GM10248 (cell line): Measurements from ENCODE around the gene RNGTT.
A peak's percentile ranks its signal among the peaks of the same experiment; 100 is the strongest.

Experiments used
- CTCF ChIA-PET: fragments of 300-600 bp; sonication (Branson Sonifier 250); formaldehyde crosslinking; extraction: SDS; loops from one replicate; lab custom pipeline; 2021; ENCODE audit warnings: antibody characterized with exemption; lab: Yijun Ruan, JAX
- POLR2A ChIA-PET: fragments of 350-650 bp; sonication (Branson Sonifier 250); formaldehyde crosslinking; extraction: SDS; loops from one replicate; lab custom pipeline; 2020; ENCODE audit warnings: antibody characterized with exemption; lab: Yijun Ruan, JAX
- DNase-seq: peaks from one replicate; pipeline ENCODE4 v3.0.0; 2012; ENCODE audit errors: extremely low spot score
- CTCF ChIP-seq: IDR thresholded peaks from 2 replicates; pipeline ENCODE4 v1.5.1; 2012; ENCODE audit warnings: mild to moderate bottlenecking, low read depth; ENCODE audit errors: extremely low read depth, missing control alignments, control extremely low read depth

Gene RNGTT

GRCh38 chr6:88922775-88923548, 40.5 kb downstream of the RNGTT start:
- ChIA-PET POLR2A (no interaction called here), CTCF (interaction anchor here (1.8 kb wide), 1 partner anchor 15 kb away, joined by 7 read pairs; no protein-coding TSS in a partner anchor)
- DNase-seq: no peak
- no peak for TF ChIP-seq CTCF

GRCh38 chr6:88921734-88922133, 41.7 kb downstream of the RNGTT start:
- ChIA-PET CTCF (interaction anchor here (1.2 kb wide), 1 partner anchor 22 kb away, joined by 4 read pairs; no protein-coding TSS in a partner anchor), POLR2A (no interaction called here)
- TF ChIP-seq CTCF: no peak
- no peak for DNase-seq

GRCh38 chr6:88920774-88921733, 42.4 kb downstream of the RNGTT start:
- ChIA-PET POLR2A (no interaction called here), CTCF (interaction anchor here (1.2 to 3.1 kb wide), 2 partner anchors 14 to 22 kb away, joined by 4 to 8 read pairs; no protein-coding TSS in a partner anchor)
- no peak for TF ChIP-seq CTCF
- no peak for DNase-seq

- ChIA-PET POLR2A (no interaction called here), CTCF (interaction anchor here (1.5 to 3.1 kb wide), 4 partner anchors 15 to 1516 kb away, joined by 3 to 8 read pairs (median 6); no protein-coding TSS in a partner anchor)
- TF ChIP-seq CTCF: no peak
- no peak for DNase-seq
Observed at GRCh38 chr6:88920088-88920487, 43.3 kb downstream of the RNGTT start.

GRCh38 chr6:88919032-88919431, 44.4 kb downstream of the RNGTT start:
- POLR2A ChIA-PET: interaction anchor here (0.7 kb wide), 1 partner anchor 428 kb away, joined by 7 read pairs; no protein-coding TSS in a partner anchor
- no peak for DNase-seq
- CTCF ChIA-PET: interaction anchor here (0.8 to 3.1 kb wide), 13 partner anchors 11 to 1853 kb away, joined by 3 to 8 read pairs (median 4); no protein-coding TSS in a partner anchor
- TF ChIP-seq CTCF: peak; percentile 10

GRCh38 chr6:88916615-88917208, 46.7 kb downstream of the RNGTT start:
- CTCF ChIA-PET: interaction anchor here (1.2 kb wide), 1 partner anchor 136 kb away, joined by 3 read pairs; no protein-coding TSS in a partner anchor

More at GRCh38 chr6:88916615-88917208, 46.7 kb downstream of the RNGTT start:
- TF ChIP-seq CTCF: no peak
- POLR2A ChIA-PET: no interaction called here
- DNase-seq: no peak
